B cell (primary cell): ENCODE data around the gene MED16. TPM values are rescaled to one million over a fixed set of nuclear protein-coding genes. Genes with fewer than 3 reads are reported as not detected.

ENCODE experiments used
- ATAC-seq: fragments of 200-7000 bp; cut with Tn5 transposase; one replicate; pipeline ENCODE4 v1.10.0; 2021; ENCODE audit warnings: low read depth, mild to moderate bottlenecking, moderate number of reproducible peaks, moderate library complexity
- CTCF ChIA-PET: fragments of 350-600 bp; sonication (Branson Sonifier 250); formaldehyde crosslinking; loops from one replicate; lab custom pipeline; 2021; ENCODE audit warnings: antibody characterized with exemption, inconsistent platforms; lab: Charles Lee
- POLR2A ChIA-PET: fragments of 350-600 bp; sonication (Branson Sonifier 250); formaldehyde crosslinking; loops from one replicate; lab custom pipeline; 2021; ENCODE audit warnings: antibody characterized with exemption; lab: Charles Lee
- DNase-seq: peaks from one replicate; pipeline ENCODE4 v3.0.0; 2013
- H2AFZ ChIP-seq: 2 replicates; pipeline ENCODE4 v1.6.1; 2012; ENCODE audit warnings: mild to moderate bottlenecking, low read depth, low read length; ENCODE audit not compliant: insufficient read depth, poor library complexity, severe bottlenecking
- H3K27ac ChIP-seq, 2 donors: 1 replicate in 1 of 2; 2 replicates in 1 of 2; pipeline ENCODE4 v1.5.1; 2012 to 2013; ENCODE audit warnings: low read length in 2 of 2, mild to moderate bottlenecking in 2 of 2, moderate library complexity in 1 of 2
- H3K27me3 ChIP-seq, 4 experiments: fragments of 200-600 bp in 1 of 4; sonication (generic) in 1 of 4; replicated peaks in 1 of 4; 1 replicate in 2 of 4; 2 replicates in 2 of 4; pipeline versions ENCODE4 v1.6.1 to v1.7.0; 2013 to 2016; ENCODE audit warnings: low read length in 3 of 4, mild to moderate bottlenecking in 2 of 4, mixed read lengths in 1 of 4, moderate library complexity in 1 of 4; ENCODE audit not compliant: insufficient read depth in 4 of 4, control insufficient read depth in 3 of 4; ENCODE audit errors: control extremely low read depth in 1 of 4
- H3K36me3 ChIP-seq, 2 experiments: replicated peaks in 1 of 2; 1 replicate in 1 of 2; 2 replicates in 1 of 2; pipeline versions ENCODE4 v1.6.1 to v1.7.1; 2013; ENCODE audit warnings: low read length in 1 of 2; ENCODE audit not compliant: insufficient read depth in 2 of 2, control insufficient read depth in 1 of 2; ENCODE audit errors: control extremely low read depth in 1 of 2, extremely low read depth in 1 of 2
- H3K4me1 ChIP-seq, 2 donors: fragments of 200-600 bp in 1 of 2; sonication (generic) in 1 of 2; 1 replicate in 1 of 2; 2 replicates in 1 of 2; pipeline versions ENCODE4 v1.5.1 to v1.6.1; 2013 to 2017; ENCODE audit warnings: low read length in 2 of 2; ENCODE audit not compliant: control insufficient read depth in 2 of 2, insufficient read depth in 2 of 2
- H3K4me2 ChIP-seq: replicated peaks from 2 replicates; pipeline ENCODE3; 2012; ENCODE audit warnings: mild to moderate bottlenecking, low read depth, low read length; ENCODE audit not compliant: poor library complexity, severe bottlenecking
- H3K4me3 ChIP-seq, 5 experiments: fragments of 200-600 bp in 1 of 5; sonication (generic) in 1 of 5; 1 replicate in 3 of 5; 2 replicates in 2 of 5; pipeline versions ENCODE4 v1.5.1 to v1.7.0; 2011 to 2016; ENCODE audit warnings: low read length in 4 of 5, mild to moderate bottlenecking in 4 of 5, low read depth in 2 of 5, control low read depth in 1 of 5, moderate library complexity in 1 of 5; ENCODE audit not compliant: insufficient read depth in 1 of 5; ENCODE audit errors: control extremely low read depth in 1 of 5, extremely low read depth in 1 of 5
- H3K79me2 ChIP-seq: fragments of 200-600 bp; sonication (generic); one replicate; pipeline ENCODE4 v1.6.0; 2016; ENCODE audit warnings: low read length; ENCODE audit not compliant: control insufficient read depth, insufficient read depth
- H3K9ac ChIP-seq: fragments of 200-600 bp; sonication (generic); 2 replicates; pipeline ENCODE4 v1.6.1; 2017; ENCODE audit warnings: mild to moderate bottlenecking, low read length, moderate library complexity
- H3K9me3 ChIP-seq, 3 donors: one replicate each; pipeline versions ENCODE4 v1.6.1 to v1.7.1; 2013; ENCODE audit warnings: low read length in 2 of 3; ENCODE audit not compliant: control insufficient read depth in 2 of 3, insufficient read depth in 1 of 3; ENCODE audit errors: control extremely low read depth in 1 of 3
- H4K20me1 ChIP-seq: 2 replicates; pipeline ENCODE4 v1.6.0; 2012; ENCODE audit warnings: mild to moderate bottlenecking, low read length; ENCODE audit not compliant: insufficient read depth, control insufficient read depth, poor library complexity, severe bottlenecking
- H3K27ac Mint-ChIP-seq: one replicate; pipeline ENCODE4 v1.8.0; 2021; ENCODE audit warnings: mixed read lengths
- H3K27me3 Mint-ChIP-seq: one replicate; pipeline ENCODE4 v1.8.0; 2021; ENCODE audit warnings: mixed read lengths
- H3K4me1 Mint-ChIP-seq: one replicate; pipeline ENCODE4 v1.8.0; 2021; ENCODE audit warnings: mixed read lengths
- H3K4me3 Mint-ChIP-seq: one replicate; pipeline ENCODE4 v1.8.0; 2021; ENCODE audit warnings: mixed read lengths
- H3K9me3 Mint-ChIP-seq: one replicate; pipeline ENCODE4 v1.8.0; 2022; ENCODE audit warnings: mixed read lengths; ENCODE audit not compliant: insufficient read depth
- EZH2 ChIP-seq: IDR thresholded peaks from 2 replicates; pipeline ENCODE4 v1.6.1; 2012; ENCODE audit warnings: borderline replicate concordance, low read depth, mild to moderate bottlenecking, moderate library complexity, low read length; ENCODE audit not compliant: insufficient read depth, poor library complexity, severe bottlenecking
- WGBS: methylation state at CpG from one replicate; pipeline ENCODE4 v1.1.5; 2013; ENCODE audit warnings: missing lambda C conversion rate; ENCODE audit not compliant: insufficient coverage; 5-methylcytosine and 5-hydroxymethylcytosine counted together
- intact Hi-C: fragments of 100-400 bp; cut with micrococcal nuclease; formaldehyde crosslinking; loops from one replicate; pipeline ENCODE4 v1.10.0; 2022
- polyA plus RNA-seq: library from polyadenylated mRNA; depleted of rRNA; stranded (reverse); fragments of >200 nt; gene quantifications from 2 replicates; pipeline ENCODE4 v1.2.3, GENCODE V29; 2012
- total RNA-seq, 2 donors: library from RNA; stranded (reverse); fragments of 120-200 nt in 1 of 2; gene quantifications; 1 replicate in 1 of 2; 2 replicates in 1 of 2; pipeline versions ENCODE4 v1.2.3 to v1.2.4, GENCODE V29; 2013 to 2022
- TF ChIP-seq, protein P1 (sequence below): fragments of 200-600 bp; IDR thresholded peaks from one replicate; pipeline ENCODE4 v1.8.0; 2022; ENCODE audit warnings: antibody characterized with exemption, mild to moderate bottlenecking

MED16 gene
- total and polyA plus RNA-seq, 2 donors (not counting 1 experiment from before 2014, with no cell fraction given): 85.0 to 85.3 TPM

DNA sequence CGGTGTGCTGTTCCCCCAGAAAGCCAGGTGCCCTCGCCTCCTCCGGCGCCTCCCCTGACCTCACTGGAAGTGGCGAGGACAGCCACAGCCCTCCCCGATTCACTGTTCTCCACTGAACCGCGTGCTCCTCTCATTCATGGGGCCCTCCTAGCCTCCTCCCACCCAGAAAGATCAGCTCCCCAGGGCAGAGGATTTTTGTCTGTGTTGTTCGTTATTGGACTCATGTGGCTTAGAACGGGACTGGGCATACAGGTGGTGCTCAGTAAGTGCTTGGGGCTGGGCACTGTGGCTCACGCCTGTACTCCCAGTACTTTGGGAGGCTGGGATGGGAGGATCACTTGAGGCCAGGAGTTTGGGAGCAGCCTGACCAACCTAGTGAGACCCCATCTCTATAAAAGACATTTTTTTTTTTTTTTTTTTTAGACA, 48.4 kb downstream of the MED16 start:
- Histone ChIP-seq H3K36me3 (no peaks in the 10 kb centered on the region), H3K27me3 (peaks cover 0 to 59% (median 18%) of the 10 kb centered on the region in 4 experiments), H3K4me2 (no peak overlapping the region), H4K20me1 (no peaks in the 10 kb centered on the region), H3K9me3 (peaks cover 0 to 7% (median 0%) of the 10 kb centered on the region in 3 donors), H2AFZ (no peak overlapping the region), H3K27ac (no peak overlapping the region), H3K4me3 (no peak overlapping the region), H3K4me1 (peaks cover 2 to 8% of the 10 kb centered on the region in 2 donors), H3K9ac (no peak overlapping the region), H3K79me2 (no peaks in the 10 kb centered on the region)
- DNase-seq: no peak
- no peak overlapping the region for H3K4me3 Mint-ChIP-seq
- CTCF ChIA-PET: interaction anchor here (1.6 kb wide), 1 partner anchor 18 kb away, joined by 5 read pairs; no protein-coding TSS in a partner anchor
- no peak for TF ChIP-seq EZH2
- TF ChIP-seq, protein P1, sequence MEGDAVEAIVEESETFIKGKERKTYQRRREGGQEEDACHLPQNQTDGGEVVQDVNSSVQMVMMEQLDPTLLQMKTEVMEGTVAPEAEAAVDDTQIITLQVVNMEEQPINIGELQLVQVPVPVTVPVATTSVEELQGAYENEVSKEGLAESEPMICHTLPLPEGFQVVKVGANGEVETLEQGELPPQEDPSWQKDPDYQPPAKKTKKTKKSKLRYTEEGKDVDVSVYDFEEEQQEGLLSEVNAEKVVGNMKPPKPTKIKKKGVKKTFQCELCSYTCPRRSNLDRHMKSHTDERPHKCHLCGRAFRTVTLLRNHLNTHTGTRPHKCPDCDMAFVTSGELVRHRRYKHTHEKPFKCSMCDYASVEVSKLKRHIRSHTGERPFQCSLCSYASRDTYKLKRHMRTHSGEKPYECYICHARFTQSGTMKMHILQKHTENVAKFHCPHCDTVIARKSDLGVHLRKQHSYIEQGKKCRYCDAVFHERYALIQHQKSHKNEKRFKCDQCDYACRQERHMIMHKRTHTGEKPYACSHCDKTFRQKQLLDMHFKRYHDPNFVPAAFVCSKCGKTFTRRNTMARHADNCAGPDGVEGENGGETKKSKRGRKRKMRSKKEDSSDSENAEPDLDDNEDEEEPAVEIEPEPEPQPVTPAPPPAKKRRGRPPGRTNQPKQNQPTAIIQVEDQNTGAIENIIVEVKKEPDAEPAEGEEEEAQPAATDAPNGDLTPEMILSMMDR: no peak
- intact Hi-C loops: no loop called here
- WGBS: 38% methylated on average over 11 of the region's 11 CpGs
- peaks cover 10% of the 10 kb centered on the region for H3K4me1 Mint-ChIP-seq
- peaks cover 2% of the 10 kb centered on the region for H3K9me3 Mint-ChIP-seq
- POLR2A ChIA-PET: no interaction called here
- ATAC-seq: no peak
- peak overlapping the region; percentile 26 for H3K27ac Mint-ChIP-seq
- H3K27me3 Mint-ChIP-seq: peaks cover 26% of the 10 kb centered on the region

DNA sequence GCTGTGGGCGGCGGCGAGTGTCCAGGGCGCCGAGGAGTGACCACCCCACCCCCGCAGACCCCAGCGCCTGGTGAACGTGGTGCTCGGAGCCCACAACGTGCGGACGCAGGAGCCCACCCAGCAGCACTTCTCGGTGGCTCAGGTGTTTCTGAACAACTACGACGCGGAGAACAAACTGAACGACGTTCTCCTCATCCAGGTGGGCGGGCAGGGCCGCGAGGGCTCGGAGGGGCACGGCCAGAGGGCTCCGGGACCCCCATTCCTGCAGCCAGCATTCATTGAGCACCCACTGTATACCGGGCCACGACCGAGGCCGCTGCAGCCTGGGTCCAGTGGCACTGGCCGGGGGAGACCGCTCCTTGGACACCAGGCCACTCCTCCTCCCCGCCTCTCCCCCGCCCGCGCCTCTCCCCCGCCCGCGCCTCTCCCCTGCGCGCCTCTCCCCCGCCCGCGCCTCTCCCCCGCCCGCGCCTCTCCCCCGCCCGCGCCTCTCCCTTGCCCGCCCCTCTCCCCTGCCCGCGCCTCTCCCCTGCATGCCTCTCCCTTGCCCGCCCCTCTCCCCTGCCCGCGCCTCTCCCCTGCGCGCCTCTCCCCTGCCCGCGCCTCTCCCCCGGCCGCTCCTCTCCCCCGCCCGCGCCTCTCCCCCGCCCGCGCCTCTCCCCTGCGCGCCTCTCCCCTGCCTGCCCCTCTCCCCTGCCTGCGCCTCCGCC, 49.0 kb downstream of the MED16 start:
- Histone ChIP-seq H3K79me2 (no peaks in the 10 kb centered on the region), H3K4me3 (no peak overlapping the region), H3K27ac (no peak overlapping the region), H2AFZ (no peak overlapping the region), H3K4me2 (peak overlapping the region; percentile 15), H3K9ac (no peak overlapping the region), H4K20me1 (no peaks in the 10 kb centered on the region), H3K27me3 (peaks cover 0 to 55% (median 18%) of the 10 kb centered on the region in 4 experiments), H3K9me3 (peaks cover 0 to 7% (median 0%) of the 10 kb centered on the region in 3 donors), H3K4me1 (peaks cover 2 to 8% of the 10 kb centered on the region in 2 donors), H3K36me3 (no peaks in the 10 kb centered on the region)
- peaks cover 10% of the 10 kb centered on the region for H3K4me1 Mint-ChIP-seq
- 28% methylated on average over 30 of the region's 70 CpGs for WGBS
- H3K4me3 Mint-ChIP-seq: no peak overlapping the region
- H3K27me3 Mint-ChIP-seq: peaks cover 26% of the 10 kb centered on the region
- ChIA-PET POLR2A (no interaction called here), CTCF (interaction anchor here (0.6 to 1.6 kb wide), 2 partner anchors 19 to 210 kb away, joined by 3 to 5 read pairs; partner anchors contain the start of gene POLRMT)
- TF ChIP-seq, protein P1: no peak
- TF ChIP-seq EZH2: no peak
- intact Hi-C loops: no loop called here
- H3K9me3 Mint-ChIP-seq: peaks cover 2% of the 10 kb centered on the region
- no peak for DNase-seq
- H3K27ac Mint-ChIP-seq: no peak overlapping the region
- no peak for ATAC-seq
